C4-2B (cell line): ENCODE results near the gene TMEM82.

Experiments used
- CTCF ChIP-seq: fragments of 450-650 bp; conservative IDR thresholded peaks from 2 replicates; pipeline ENCODE4 v1.5.1; 2017; ENCODE audit warnings: mild to moderate bottlenecking
- ZFX ChIP-seq: fragments of 450-650 bp; IDR thresholded peaks from 2 replicates; pipeline ENCODE4 v1.6.1; 2017

GRCh38 chr1:15731735-15732685 is 10.3 kb upstream of the TMEM82 start:
- no peak for TF ChIP-seq CTCF
- no peak for TF ChIP-seq ZFX
